PFSK-1 (cell line): ENCODE results near the gene QKI.

ENCODE experiments used
- FOXP2 ChIP-seq: optimal IDR thresholded peaks from 2 replicates; pipeline ENCODE3; 2011; ENCODE audit warnings: borderline replicate concordance, control low read depth, inconsistent platforms; ENCODE audit not compliant: insufficient read depth; ENCODE audit errors: extremely low read length, extremely low read depth
- POLR2AphosphoS5 ChIP-seq: IDR thresholded peaks from 2 replicates; pipeline ENCODE4 v1.6.1; 2012; ENCODE audit warnings: low read depth, mild to moderate bottlenecking, control low read depth, low read length, moderate library complexity
- SIN3A ChIP-seq: IDR thresholded peaks from 2 replicates; pipeline ENCODE4 v1.6.1; 2012; ENCODE audit warnings: mild to moderate bottlenecking, low read length, moderate library complexity, borderline replicate concordance; ENCODE audit not compliant: insufficient read depth
- TAF1 ChIP-seq: IDR thresholded peaks from 2 replicates; pipeline ENCODE4 v1.6.1; 2012; ENCODE audit warnings: low read length, control low read depth, borderline replicate concordance; ENCODE audit not compliant: insufficient read depth
- TF ChIP-seq, protein P1 (sequence below), 2 experiments: IDR thresholded peaks; 2 replicates each; pipeline versions ENCODE4 v1.6.1 to v1.8.0; 2011 to 2012; ENCODE audit warnings: low read depth in 2 of 2, low read length in 2 of 2, control low read depth in 1 of 2, inconsistent platforms in 1 of 2, mild to moderate bottlenecking in 1 of 2, moderate library complexity in 1 of 2; ENCODE audit not compliant: insufficient read depth in 1 of 2

QKI gene

DNA sequence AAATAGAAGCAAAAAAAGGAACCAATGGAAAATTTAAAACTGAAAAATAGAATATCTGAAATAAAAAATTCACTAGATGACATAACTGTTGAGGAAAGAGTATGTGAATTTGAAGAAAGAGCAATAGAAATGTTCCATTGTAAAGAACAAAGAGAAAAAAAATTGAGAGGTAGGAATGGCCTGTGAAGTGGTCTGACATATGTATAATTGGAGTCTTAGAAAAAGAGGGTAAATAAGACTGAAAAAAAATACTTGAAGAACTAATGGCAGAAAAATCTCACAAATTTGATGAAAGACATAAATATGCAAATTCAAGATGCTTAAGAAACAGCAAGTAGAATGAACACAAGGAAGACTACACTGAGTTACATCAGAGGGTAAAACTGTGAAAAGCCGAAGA lies 93.4 kb downstream of the QKI start:
- TF ChIP-seq TAF1 = no peak
- TF ChIP-seq SIN3A = no peak
- TF ChIP-seq POLR2AphosphoS5 = no peak
- TF ChIP-seq, protein P1, sequence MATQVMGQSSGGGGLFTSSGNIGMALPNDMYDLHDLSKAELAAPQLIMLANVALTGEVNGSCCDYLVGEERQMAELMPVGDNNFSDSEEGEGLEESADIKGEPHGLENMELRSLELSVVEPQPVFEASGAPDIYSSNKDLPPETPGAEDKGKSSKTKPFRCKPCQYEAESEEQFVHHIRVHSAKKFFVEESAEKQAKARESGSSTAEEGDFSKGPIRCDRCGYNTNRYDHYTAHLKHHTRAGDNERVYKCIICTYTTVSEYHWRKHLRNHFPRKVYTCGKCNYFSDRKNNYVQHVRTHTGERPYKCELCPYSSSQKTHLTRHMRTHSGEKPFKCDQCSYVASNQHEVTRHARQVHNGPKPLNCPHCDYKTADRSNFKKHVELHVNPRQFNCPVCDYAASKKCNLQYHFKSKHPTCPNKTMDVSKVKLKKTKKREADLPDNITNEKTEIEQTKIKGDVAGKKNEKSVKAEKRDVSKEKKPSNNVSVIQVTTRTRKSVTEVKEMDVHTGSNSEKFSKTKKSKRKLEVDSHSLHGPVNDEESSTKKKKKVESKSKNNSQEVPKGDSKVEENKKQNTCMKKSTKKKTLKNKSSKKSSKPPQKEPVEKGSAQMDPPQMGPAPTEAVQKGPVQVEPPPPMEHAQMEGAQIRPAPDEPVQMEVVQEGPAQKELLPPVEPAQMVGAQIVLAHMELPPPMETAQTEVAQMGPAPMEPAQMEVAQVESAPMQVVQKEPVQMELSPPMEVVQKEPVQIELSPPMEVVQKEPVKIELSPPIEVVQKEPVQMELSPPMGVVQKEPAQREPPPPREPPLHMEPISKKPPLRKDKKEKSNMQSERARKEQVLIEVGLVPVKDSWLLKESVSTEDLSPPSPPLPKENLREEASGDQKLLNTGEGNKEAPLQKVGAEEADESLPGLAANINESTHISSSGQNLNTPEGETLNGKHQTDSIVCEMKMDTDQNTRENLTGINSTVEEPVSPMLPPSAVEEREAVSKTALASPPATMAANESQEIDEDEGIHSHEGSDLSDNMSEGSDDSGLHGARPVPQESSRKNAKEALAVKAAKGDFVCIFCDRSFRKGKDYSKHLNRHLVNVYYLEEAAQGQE (IDR thresholded peaks at IDR 0.05; ENCODE audit: insufficient read depth in 1 of 2, low read depth in 2 of 2, low read length in 2 of 2) = no peak
- TF ChIP-seq FOXP2 = no peak

DNA sequence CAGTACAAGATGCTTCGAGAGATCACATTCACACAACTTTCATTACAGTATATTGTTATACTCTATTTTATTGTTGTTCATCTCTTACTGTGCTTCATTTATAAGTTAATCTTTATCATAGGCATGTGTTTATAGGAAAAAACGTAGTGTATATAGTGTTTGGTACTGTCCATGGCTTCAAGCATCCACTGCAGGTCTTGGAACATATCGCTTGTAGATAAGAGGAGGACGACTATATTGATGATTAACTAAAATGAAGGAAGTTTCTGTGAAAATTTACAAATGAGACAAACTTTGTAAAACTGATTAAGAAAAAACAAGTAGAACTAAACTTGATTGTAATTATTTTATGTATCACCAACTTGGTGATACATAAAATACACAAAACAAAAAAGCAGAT lies 98.5 kb downstream of the QKI start:
- TF ChIP-seq TAF1 (no peak), POLR2AphosphoS5 (no peak), SIN3A (no peak), FOXP2 (no peak)
- TF ChIP-seq, protein P1 (IDR thresholded peaks at IDR 0.05; ENCODE audit: insufficient read depth in 1 of 2, low read depth in 2 of 2, low read length in 2 of 2) = no peak

DNA sequence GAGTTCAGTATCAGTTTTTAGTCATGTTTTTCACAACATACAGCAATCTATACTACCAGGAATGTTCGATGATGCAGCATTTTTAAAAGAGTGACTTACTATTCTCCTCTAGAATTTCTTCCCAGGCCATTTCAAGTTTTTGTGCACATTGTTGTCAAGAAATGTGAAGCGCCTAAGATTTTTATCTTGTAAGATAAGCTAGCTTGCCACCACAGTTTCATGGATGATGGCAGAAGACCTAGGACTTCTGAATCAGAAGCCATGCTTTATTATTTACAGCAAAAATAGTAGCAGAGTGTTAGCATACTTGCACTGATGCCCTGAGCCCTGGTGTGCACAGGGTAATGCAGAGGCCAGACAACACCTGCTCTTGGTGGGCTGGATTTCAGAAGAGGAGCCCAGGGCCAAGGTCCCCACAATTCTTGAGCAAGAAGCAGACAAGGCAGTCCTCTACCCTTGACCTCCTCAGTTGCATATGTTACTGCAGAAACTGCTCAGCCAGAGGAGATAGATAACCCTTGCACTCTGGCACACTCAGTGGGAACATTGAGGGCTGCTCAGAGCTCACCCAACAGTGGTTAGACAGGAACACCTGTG lies 99.2 kb downstream of the QKI start:
- TF ChIP-seq FOXP2 (no peak), TAF1 (no peak), POLR2AphosphoS5 (no peak), SIN3A (no peak)
- TF ChIP-seq, protein P1 (IDR thresholded peaks at IDR 0.05; ENCODE audit: insufficient read depth in 1 of 2, low read depth in 2 of 2, low read length in 2 of 2) = no peak

DNA sequence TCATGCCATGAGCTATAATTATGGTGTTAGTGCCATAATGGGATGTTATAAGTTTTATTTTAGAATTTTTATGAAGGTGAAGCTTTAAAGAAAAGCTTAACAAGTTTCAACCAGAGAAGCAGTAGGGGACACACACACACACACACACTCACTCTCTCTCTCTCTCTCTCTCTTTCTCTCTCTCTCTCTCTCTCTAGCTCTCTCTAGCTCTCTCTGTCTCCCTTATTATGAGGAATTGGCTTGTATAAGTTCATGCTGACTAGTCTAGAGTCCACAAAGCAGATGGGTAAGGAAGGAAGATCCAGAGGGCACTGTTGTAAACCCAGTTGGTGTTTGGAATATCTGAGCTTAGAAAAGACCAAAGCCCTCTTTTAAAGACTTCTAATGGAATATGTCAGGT lies 102.4 kb downstream of the QKI start:
- TF ChIP-seq POLR2AphosphoS5 (no peak), TAF1 (no peak), FOXP2 (no peak), SIN3A (no peak)
- TF ChIP-seq, protein P1 (IDR thresholded peaks at IDR 0.05; ENCODE audit: insufficient read depth in 1 of 2, low read depth in 2 of 2, low read length in 2 of 2) = no peak
